GM21367 (cell line): ENCODE measurements around the gene USP6.
"Not testable (repeated sequence)": the region's sequence is repeated elsewhere in the genome, so short reads cannot be mapped to it uniquely, and the experiment has no call there.

Source experiments
- ATAC-seq: cut with Tn5 transposase; IDR thresholded peaks from one replicate; pipeline ENCODE4 v1.9.1; 2021; ENCODE audit not compliant: unreplicated experiment

Gene USP6

DNA sequence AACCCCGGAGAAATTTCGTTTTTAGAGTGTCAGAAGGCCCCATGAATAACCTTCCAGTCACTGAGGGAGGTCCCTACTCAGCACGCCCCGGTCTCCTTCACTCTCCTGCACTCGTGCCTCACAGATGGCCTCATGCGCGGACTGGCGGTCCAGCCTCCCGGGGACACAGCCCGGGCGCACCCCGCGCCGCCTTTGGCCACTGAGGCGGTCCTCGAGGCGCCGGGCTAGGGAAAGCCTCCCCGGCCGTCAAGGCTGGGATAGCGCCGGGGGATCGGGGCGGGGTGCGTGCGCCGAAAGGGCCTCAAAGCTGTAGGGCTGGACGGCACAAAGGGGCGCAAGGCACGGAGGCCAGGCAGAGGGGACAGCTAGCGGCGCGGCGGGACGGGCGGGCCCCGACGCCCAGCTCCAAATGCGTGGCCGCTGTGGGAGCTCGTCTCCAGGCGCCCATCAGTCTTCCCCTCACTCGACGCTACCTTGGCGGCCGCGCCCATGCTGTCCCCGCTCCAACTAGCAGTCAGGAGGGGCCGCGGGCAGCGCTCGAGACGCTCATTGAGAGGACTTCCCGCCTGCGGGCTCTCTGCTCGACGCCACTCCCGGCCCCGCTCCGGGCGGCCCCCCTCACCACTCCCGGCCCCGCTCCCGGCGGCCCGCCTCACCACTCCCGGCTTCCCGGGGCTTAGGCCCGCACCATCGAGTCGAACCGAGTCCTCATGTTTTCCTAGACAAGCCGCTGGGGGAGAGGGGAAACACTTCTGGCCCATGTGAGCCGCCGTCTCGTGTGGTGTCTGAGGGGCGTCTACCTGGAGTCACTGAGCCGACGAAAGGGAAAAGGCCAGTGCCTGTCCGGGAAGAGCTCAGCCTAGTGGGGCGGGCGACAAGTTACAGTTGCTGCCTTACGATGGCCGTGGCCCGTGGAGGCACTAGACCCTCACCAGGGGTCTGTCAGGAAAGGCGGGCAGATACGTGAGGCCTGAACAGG lies at the start of gene USP6:
USP6 (plus strand) TSS at position 360 of the 979 bp plus-strand sequence. CDS start 14,336 bp downstream, outside the sequence.
- no peak for ATAC-seq

DNA sequence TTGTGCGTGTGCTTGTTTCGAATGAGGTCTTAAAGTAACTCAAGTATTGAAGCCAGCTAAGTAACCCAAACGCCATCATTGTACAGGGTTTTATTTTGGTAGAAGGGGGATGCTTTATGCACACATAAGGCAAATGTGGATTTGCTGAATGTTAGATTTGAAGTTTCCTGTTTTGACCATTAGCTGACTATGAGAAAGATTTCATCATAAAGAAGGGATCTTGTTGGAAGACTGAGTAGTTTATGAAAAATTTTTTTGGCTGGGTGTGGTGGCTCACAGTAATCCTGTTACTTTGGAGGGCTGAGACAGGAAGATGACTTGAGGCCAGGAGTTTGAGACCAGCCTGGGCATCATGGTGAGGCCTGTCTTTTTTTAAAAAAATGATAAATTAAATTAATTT lies 47.6 kb upstream of the USP6 start:
- ATAC-seq: no peak

DNA sequence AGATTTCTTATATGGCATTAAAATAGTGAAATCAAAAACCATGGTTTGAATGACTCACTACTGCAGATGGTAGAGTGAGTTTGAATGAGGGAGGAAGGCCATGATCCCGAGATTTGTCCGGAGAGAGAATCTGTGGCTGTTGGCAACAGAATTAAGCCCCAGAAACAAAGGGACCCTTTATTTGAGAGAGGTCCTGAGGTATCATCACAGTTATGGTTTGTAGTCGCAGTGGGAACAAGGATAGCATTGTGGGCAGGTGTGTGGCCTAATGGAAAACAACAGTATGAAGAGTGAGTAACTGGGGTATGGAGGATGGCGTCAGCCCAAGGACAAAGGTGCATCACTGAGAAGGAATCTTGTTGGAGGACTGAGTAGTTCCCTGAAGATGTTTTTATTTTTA lies 46.1 kb upstream of the USP6 start:
- ATAC-seq: no peak

DNA sequence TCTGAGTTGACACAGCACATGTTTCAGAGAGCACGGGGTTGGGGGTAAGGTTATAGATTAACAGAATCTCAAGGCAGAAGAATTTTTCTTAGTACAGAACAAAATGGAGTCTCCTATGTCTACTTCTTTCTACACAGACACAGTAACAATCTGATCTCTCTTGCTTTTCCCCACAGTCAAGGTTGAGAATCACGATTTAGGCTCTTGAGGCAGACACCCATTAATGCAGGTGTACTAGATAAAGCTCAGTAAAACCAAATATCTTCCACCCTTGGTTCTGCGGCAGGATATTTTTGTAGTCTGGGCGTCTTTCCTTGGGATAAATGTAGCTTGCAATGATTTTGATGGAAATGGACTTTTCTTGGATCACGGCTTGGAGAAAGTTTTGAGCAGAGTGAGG lies 40.4 kb upstream of the USP6 start:
- not testable (repeated sequence) for ATAC-seq

- not testable (repeated sequence) for ATAC-seq
Measured at GRCh38 chr17:5077275-5077674, 38.6 kb upstream of the USP6 start.

DNA sequence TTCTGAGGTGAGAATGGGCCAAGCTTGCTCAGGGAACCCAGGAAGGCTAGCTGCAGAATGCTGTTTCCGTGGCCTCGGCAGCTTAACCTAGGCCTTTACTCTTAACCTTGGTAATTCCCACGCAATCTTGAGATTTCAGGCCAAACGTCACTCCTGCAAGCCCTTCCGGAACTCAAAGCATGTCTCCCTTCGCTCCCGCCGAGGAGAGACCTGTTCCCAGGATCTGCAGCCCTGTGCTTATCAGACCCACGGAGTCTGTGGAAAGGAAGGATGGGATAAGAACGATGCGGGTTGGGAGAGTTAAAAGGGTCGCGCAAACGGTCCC lies 38.1 kb upstream of the USP6 start:
- ATAC-seq: no peak

GRCh38 chr17:5078106-5079028 lies 37.5 kb upstream of the USP6 start, which contains the start of gene ZFP3:
ZFP3 (plus strand) TSS chr17:5078467; CDS start chr17:5091505, 13,038 bp downstream.
- ATAC-seq: peak; percentile 75

- ATAC-seq: no peak
Measured at GRCh38 chr17:5080591-5080990, 35.2 kb upstream of the USP6 start.

- no peak for ATAC-seq
Measured at GRCh38 chr17:5092218-5093010, 23.4 kb upstream of the USP6 start.

- ATAC-seq: no peak
Measured at GRCh38 chr17:5096731-5097100, 19.1 kb upstream of the USP6 start.

- no peak for ATAC-seq
Measured at GRCh38 chr17:5097101-5097834, 18.6 kb upstream of the USP6 start.

DNA sequence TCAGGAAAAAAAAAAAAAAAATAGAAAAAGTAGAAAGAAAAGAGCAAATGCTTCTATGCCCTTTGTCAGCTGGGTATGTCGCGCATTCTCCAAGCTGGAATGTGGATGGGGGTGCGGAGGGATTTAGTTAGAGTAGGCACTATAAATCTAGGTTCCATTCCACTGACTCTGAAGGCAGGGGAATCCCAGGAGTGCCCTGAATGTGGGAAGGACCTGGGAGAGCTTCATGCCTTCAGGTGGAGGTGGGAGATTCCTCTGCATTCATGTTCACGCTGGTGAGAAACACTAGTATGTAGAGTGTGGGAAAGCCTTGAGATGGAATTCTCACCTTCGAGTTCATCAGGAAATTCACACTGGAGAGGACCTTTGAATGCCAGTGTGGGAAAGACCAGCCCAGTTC lies 16.6 kb upstream of the USP6 start:
- ATAC-seq: no peak

DNA sequence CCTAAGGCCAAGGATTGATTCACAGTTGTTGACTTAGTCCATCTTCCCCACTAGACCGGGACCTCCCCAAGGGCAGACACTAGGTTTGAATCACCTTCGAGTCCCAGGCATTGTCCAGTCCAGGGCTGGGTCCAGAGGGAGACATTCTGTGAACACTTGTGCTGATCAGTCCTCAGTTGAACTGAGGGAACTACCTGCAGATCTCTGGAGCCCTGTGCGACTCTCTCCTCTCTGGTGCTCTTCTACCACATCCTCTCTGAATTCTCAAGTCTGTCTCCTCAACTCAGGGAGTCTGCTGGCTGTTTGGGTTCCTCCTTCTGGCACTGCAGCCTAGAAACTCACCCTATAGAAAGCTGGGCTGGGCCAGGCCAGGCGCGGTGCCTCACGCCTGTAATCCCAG lies 15.0 kb upstream of the USP6 start:
- no peak for ATAC-seq

GRCh38 chr17:5110816-5111215 lies 5.0 kb upstream of the USP6 start:
- no peak for ATAC-seq

- peak; percentile 71 for ATAC-seq
Measured at GRCh38 chr17:5111402-5112204, 4.2 kb upstream of the USP6 start, which contains the start of gene ZNF232. ZNF232 (minus strand) TSS chr17:5111878; CDS start chr17:5111822, 56 bp downstream.

DNA sequence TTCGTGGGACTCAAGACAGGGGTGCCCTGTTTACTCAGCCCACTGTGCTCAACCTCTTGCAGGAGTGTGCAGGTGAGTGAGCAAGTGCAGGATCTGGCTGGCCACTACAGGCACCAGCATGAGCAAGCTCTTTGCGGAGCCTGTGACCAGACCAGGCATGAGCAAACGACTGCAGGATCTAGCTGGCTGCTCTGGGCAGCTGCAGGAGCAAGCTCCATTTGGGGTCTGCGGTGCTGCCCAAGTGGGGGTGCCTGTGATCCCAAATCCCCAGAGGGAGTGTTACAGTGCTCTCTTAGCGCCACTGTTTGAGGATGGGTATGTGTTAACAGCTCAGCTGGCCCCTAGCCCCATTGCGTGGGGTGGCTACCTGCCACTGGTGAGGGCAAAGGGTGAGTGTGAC lies 2.4 kb downstream of the USP6 start:
- ATAC-seq: no peak

GRCh38 chr17:5120036-5120435 lies 4.2 kb downstream of the USP6 start:
- ATAC-seq: no peak

DNA sequence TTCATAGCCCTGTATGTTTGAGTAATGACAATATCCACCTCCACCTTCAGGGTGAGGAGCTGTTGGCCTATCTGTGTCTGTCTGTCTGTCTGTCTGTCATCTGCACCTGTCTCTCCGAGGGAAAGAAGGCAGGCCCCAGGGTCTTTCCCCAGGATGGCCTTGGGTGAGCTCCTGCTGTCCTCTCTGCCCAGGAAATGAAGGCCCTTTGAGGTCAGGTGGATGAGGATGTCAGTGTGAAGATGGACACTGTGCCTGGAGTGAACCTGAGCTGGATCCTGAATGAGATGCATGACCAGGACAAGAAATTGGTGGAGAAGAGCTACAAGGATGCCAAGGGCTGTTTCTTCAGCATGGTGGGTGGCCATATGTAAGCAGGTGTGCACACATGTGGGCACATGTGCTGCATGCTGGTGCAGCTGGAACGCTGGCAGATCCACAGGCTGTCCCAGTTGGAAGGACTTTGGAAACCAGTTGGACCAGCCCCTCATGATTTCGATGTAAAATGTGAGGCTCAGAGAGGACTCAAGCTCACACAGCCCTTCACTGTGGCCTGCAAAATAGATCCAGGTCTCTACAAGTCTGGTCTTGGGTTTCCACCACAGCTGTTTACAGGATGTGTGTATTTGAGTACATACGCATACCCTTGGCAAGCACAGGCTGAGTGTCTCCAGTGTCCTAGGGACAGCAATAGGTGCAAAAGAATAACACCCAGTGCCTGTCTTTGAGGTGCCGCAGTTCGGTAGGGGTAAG lies 4.8 kb downstream of the USP6 start:
- ATAC-seq: not testable (repeated sequence)
